ENCODE results near the gene GGT5. TPM values are rescaled to one million over a fixed set of nuclear protein-coding genes. Genes with fewer than 3 reads are reported as not detected.

The GGT5 gene
- total RNA-seq, 1 donor from 2014 or later = 21.1 TPM

DNA sequence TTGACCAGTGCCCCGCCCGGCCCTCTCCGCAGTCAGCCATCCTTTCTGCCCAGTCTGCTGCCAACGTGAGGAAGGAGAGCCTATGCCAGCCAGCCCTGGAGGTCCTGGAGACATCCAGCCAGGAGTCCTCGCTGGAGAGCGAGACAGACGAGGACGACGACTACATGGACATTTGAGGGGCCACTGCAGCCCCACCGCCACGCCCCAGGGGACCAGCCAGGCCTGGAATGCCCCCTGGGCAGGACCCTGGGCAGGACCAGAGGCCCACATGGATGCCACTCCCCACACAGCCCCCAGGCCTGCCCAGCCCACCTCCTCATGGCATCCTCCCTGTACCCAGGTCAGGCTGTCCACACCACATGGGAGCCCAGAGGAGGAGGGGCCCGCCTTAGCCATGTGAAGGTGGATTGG lies 66.9 kb downstream of the GGT5 start:
- Histone ChIP-seq H3K9me3 (replicated peaks) (no peaks in the 10 kb centered on the region), H3K4me3 (no peak overlapping the region), H3K27me3 (ENCODE audit: low read depth) (no peaks in the 10 kb centered on the region), H3K27ac (replicated peaks) (peak overlapping the region; percentile 23), H3K4me1 (peaks cover 73% of the 10 kb centered on the region), H3K36me3 (peaks cover 28% of the 10 kb centered on the region)
- TF ChIP-seq, protein P1, sequence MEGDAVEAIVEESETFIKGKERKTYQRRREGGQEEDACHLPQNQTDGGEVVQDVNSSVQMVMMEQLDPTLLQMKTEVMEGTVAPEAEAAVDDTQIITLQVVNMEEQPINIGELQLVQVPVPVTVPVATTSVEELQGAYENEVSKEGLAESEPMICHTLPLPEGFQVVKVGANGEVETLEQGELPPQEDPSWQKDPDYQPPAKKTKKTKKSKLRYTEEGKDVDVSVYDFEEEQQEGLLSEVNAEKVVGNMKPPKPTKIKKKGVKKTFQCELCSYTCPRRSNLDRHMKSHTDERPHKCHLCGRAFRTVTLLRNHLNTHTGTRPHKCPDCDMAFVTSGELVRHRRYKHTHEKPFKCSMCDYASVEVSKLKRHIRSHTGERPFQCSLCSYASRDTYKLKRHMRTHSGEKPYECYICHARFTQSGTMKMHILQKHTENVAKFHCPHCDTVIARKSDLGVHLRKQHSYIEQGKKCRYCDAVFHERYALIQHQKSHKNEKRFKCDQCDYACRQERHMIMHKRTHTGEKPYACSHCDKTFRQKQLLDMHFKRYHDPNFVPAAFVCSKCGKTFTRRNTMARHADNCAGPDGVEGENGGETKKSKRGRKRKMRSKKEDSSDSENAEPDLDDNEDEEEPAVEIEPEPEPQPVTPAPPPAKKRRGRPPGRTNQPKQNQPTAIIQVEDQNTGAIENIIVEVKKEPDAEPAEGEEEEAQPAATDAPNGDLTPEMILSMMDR (IDR thresholded peaks at IDR 0.05; ENCODE audit: borderline replicate concordance) = no peak
- DNase-seq = no peak
- intact Hi-C loops (cut with micrococcal nuclease) = no loop called here

DNA sequence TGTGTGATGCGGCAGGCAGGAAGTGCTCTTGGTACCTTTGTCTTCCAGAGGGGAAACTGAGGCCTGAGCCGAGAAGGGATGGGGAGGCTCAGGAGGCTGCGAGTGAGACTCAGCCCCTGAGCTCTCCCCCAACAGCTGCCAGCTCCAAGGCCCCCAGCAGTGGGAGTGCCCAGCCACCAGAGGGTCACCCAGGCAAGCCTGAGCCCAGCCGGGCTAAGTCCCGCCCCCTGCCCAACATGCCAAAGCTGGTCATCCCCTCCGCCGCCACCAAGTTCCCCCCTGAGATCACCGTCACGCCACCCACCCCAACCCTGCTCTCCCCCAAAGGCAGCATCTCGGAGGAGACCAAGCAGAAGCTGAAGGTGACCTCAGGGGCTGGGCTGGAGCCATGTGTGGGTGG lies 67.4 kb downstream of the GGT5 start:
- H3K9me3 ChIP-seq (replicated peaks) = no peaks in the 10 kb centered on the region
- H3K27me3 ChIP-seq (ENCODE audit: low read depth) = no peaks in the 10 kb centered on the region
- TF ChIP-seq, protein P1 (IDR thresholded peaks at IDR 0.05; ENCODE audit: borderline replicate concordance) = no peak
- peaks cover 72% of the 10 kb centered on the region for H3K4me1 ChIP-seq
- H3K4me3 ChIP-seq = no peak overlapping the region
- intact Hi-C loops (cut with micrococcal nuclease) = no loop called here
- H3K36me3 ChIP-seq = peaks cover 34% of the 10 kb centered on the region
- H3K27ac ChIP-seq (replicated peaks) = peak overlapping the region; percentile 86
- DNase-seq = no peak

DNA sequence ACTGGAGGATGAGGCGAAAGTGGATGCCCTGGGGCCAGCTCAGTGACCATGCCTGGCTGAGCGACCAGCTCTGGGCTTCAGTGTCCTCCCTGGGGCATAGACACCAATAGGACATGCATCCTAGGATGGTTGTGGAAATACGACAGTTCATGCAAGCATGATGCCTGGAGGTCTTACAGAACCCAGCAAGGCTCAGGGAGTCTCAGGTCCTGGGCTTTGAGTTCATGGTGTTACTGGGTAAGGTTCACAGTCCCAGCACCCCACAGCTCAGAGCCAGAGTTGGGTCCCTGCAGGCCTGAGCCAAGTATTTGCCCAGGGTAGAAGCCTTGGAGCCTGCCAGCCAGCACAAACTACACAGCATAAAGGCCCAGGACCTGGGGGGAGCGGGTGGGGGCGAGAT lies 67.8 kb downstream of the GGT5 start:
- H3K27me3 ChIP-seq (ENCODE audit: low read depth) = no peaks in the 10 kb centered on the region
- H3K9me3 ChIP-seq (replicated peaks) = no peaks in the 10 kb centered on the region
- peaks cover 38% of the 10 kb centered on the region for H3K36me3 ChIP-seq
- H3K4me3 ChIP-seq = no peak overlapping the region
- H3K4me1 ChIP-seq = peaks cover 68% of the 10 kb centered on the region
- intact Hi-C loops (cut with micrococcal nuclease) = no loop called here
- H3K27ac ChIP-seq (replicated peaks) = peak overlapping the region; percentile 86
- TF ChIP-seq, protein P1 (IDR thresholded peaks at IDR 0.05; ENCODE audit: borderline replicate concordance) = no peak
- no peak for DNase-seq

DNA sequence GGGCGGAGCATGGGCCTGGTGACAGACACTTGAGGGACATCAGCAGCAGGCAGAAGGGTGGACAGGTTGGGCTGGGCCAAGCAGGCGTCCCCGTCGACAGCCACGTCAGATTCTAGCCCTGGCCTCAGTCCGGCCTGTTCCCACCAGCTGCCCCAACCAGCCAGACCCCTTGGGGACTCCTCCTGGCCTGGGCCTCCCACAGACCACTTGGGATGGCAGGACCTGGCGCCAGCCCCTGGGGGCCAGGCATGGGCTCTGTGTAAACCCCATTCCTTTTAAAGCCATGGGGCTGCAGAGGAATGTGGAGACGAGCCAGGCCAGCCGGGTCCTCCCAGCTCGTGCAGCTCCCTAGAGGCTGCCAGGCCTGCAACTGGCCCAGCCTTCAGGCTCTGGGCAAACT lies 68.3 kb downstream of the GGT5 start:
- peaks cover 42% of the 10 kb centered on the region for H3K36me3 ChIP-seq
- no peaks in the 10 kb centered on the region for H3K9me3 ChIP-seq (replicated peaks)
- H3K4me3 ChIP-seq = no peak overlapping the region
- intact Hi-C loops (cut with micrococcal nuclease) = no loop called here
- DNase-seq = peak; percentile 78
- H3K4me1 ChIP-seq = peaks cover 64% of the 10 kb centered on the region
- H3K27me3 ChIP-seq (ENCODE audit: low read depth) = no peaks in the 10 kb centered on the region
- TF ChIP-seq, protein P1 (IDR thresholded peaks at IDR 0.05; ENCODE audit: borderline replicate concordance) = no peak
- peak overlapping the region; percentile 86 for H3K27ac ChIP-seq (replicated peaks)

DNA sequence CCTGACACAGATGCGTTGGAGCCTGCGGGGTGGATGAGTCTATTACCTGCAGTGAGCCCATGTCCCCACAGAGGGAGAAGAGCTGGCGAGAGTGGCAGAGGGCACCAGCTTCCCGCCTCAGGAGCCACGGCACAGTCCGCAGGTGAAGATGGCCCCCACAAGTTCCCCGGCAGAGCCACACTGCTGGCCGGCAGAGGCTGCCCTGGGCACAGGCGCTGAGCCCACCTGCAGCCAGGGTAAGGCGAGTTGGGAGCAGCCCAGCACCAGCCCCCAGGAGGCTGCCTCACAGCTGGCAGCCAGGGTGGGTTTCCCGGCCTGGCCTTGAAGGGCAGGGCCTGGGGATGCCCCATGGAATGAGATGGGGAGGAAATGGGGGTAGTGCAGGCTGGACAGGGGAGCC lies 68.8 kb downstream of the GGT5 start:
- H3K4me1 ChIP-seq = peaks cover 58% of the 10 kb centered on the region
- H3K27ac ChIP-seq (replicated peaks) = peak overlapping the region; percentile 86
- no peaks in the 10 kb centered on the region for H3K27me3 ChIP-seq (ENCODE audit: low read depth)
- H3K36me3 ChIP-seq = peaks cover 48% of the 10 kb centered on the region
- intact Hi-C loops (cut with micrococcal nuclease) = no loop called here
- no peak for DNase-seq
- H3K4me3 ChIP-seq = no peak overlapping the region
- TF ChIP-seq, protein P1 (IDR thresholded peaks at IDR 0.05; ENCODE audit: borderline replicate concordance) = no peak
- H3K9me3 ChIP-seq (replicated peaks) = no peaks in the 10 kb centered on the region
